IPS-20b (cell line): ENCODE measurements around the gene SYNPO.

ENCODE experiments used
- H3K27ac ChIP-seq: one replicate; pipeline ENCODE4 v1.5.1; 2013; ENCODE audit warnings: low read length
- H3K27me3 ChIP-seq: 2 replicates; pipeline ENCODE4 v1.6.1; 2013; ENCODE audit warnings: mild to moderate bottlenecking, low read length, inconsistent platforms; ENCODE audit not compliant: insufficient read depth
- H3K36me3 ChIP-seq: 2 replicates; pipeline ENCODE4 v1.6.1; 2013; ENCODE audit warnings: low read depth, mild to moderate bottlenecking, inconsistent platforms, low read length, moderate library complexity; ENCODE audit not compliant: insufficient read depth
- H3K4me1 ChIP-seq: 2 replicates; pipeline ENCODE4 v1.6.1; 2013; ENCODE audit warnings: mild to moderate bottlenecking, control low read depth, inconsistent platforms, low read length, moderate library complexity; ENCODE audit not compliant: insufficient read depth
- H3K4me3 ChIP-seq: 2 replicates; pipeline ENCODE4 v1.5.1; 2013; ENCODE audit warnings: mild to moderate bottlenecking, low read length, inconsistent platforms
- H3K9ac ChIP-seq: 2 replicates; pipeline ENCODE4 v1.6.1; 2013; ENCODE audit warnings: low read depth, mild to moderate bottlenecking, inconsistent platforms, low read length, moderate library complexity
- H3K9me3 ChIP-seq: 2 replicates; pipeline ENCODE4 v1.6.1; 2013; ENCODE audit warnings: mild to moderate bottlenecking, low read depth, low read length, inconsistent platforms; ENCODE audit not compliant: insufficient read depth

SYNPO gene

DNA sequence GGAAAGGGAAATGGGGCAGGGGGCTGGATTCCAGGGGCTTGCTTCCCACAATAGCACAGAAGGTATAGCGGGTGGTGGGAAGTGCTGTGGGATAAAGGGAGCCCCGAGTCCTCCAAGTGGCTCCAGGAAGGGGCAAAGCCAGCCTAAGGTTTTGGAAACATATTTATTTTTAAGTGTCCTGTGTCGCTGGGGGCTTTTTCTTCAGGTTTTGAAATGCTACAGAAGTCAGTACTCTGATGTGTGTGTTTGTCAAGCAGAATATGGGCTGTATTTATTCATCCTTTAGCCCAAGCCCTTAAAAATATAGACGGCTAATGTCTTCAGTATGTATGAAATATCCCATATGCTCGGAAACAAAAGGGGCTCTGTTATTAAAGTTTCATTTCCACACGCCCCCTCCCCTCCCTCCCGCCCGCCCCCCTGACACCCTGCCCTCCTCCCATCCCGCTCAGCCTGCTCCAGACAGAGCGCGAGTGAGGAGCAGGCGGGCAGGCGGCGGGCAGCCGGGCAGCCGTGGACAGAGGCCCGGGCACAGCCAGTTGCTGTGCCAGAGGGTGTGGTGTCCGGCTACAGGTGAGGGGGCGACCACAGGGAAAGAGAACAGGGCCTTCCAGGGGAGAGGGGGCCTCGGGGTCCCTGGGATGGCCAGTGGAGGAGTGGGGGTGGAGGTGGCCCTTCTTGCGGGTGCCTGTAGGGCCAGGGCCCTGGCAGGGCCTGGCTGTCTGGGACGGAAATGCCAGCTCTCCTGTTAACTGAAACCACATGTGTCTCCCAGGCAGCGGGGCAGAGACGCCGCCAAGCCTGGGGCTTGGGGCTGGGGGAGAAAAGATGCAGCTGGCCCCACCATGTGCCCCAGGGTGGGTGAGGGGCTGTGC lies 39.6 kb upstream of the SYNPO start:
- Histone ChIP-seq H3K9ac (no peak overlapping the region), H3K27me3 (no peaks in the 10 kb centered on the region), H3K4me3 (no peak overlapping the region), H3K36me3 (no peaks in the 10 kb centered on the region), H3K27ac (no peak overlapping the region), H3K4me1 (peaks cover 2% of the 10 kb centered on the region; the same call in 1 of the 2 replicates), H3K9me3 (no peaks in the 10 kb centered on the region)

DNA sequence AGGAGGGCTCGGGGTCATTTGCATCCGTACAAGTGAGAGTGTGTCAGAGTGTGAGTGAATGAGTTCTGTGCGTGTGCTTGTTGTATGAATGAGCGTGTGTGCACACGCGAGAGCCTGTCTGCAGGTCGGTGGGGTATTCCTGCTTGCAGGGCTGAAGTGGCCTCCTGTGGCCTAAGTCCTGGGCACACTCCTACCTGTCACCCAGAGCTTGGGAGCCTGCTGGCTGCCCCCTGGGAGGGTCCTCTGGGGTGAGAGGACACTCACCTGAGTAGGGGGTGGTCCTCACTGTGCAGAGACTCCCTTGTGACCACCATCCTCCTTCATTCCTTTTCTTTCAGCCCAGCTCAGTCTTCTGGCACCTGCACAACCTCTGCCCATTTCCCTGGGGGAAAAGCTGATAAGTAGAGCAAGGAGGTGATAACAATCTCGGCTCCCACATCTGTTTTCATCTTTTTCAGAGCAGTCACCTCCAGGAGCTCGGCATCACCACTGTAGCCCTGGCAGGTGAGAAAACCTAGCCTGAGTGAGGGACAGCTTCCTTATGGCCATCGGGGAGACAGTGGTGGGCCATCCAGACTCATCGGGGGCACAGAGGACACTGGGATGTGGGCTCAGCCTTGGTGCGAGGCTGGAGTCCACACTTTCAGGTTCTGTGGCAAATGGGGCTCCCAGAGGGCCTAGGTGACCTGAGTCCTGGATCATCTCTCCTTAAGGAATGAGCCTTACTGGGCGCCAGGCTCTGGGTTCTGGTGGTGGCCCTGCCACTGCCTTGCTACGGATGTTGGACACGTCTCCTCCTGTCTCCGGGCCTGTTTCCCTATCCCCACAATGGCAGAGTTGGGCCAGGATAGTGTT lies 38.7 kb upstream of the SYNPO start:
- Histone ChIP-seq H3K4me3 (no peak overlapping the region), H3K4me1 (peaks cover 5% of the 10 kb centered on the region; the same call in 1 of the 2 replicates), H3K9me3 (no peaks in the 10 kb centered on the region), H3K9ac (no peak overlapping the region), H3K36me3 (no peaks in the 10 kb centered on the region), H3K27me3 (no peaks in the 10 kb centered on the region), H3K27ac (no peak overlapping the region)

DNA sequence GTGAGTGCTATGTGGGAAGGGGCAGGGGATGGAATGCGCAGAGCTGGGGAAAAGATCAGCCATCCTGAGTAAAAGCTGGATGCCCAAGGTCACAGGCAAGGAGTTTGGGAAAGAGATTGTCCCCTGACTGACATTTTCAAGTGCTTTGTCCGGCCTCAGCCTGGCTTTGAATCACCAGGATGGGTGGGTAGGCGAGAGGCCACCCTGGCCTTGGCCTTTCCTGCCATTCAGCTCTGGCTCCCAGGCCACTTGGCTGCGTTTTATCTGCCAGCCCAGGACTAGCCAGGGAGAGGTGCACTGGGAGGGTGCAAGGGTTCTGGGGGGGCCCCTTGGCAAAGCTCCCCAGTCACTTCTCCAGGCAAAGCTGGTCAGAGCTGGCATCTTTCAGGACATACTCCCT lies 37.4 kb upstream of the SYNPO start:
- H3K4me1 ChIP-seq, result peaks cover 5% of the 10 kb centered on the region; the same call in 1 of the 2 replicates
- no peak overlapping the region for H3K27ac ChIP-seq
- no peak overlapping the region for H3K9ac ChIP-seq
- no peaks in the 10 kb centered on the region for H3K27me3 ChIP-seq
- no peaks in the 10 kb centered on the region for H3K9me3 ChIP-seq
- no peak overlapping the region for H3K4me3 ChIP-seq
- no peaks in the 10 kb centered on the region for H3K36me3 ChIP-seq

DNA sequence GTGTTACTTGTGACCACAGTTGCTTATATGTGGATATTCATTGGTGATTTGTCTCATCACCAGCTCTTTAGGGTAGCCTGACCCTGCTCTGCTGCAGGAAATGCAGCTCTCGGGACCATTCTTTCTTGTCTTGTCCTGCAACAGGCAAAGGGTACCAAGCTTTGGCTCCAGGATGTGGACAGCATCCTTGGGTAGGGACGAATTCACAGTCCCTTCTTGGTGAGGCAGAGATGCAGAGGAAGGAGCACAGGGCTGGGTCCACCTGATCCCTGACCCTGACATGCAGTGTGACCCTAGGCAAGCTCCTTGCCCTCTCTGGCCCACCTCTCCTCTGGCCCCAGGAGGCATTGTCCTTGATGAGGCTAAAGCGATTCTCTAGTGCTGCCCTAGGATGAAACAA lies 37.0 kb upstream of the SYNPO start:
- Histone ChIP-seq H3K27me3 (no peaks in the 10 kb centered on the region), H3K4me1 (peaks cover 5% of the 10 kb centered on the region; the same call in 1 of the 2 replicates), H3K4me3 (no peak overlapping the region), H3K9ac (no peak overlapping the region), H3K27ac (no peak overlapping the region), H3K9me3 (no peaks in the 10 kb centered on the region), H3K36me3 (no peaks in the 10 kb centered on the region)

DNA sequence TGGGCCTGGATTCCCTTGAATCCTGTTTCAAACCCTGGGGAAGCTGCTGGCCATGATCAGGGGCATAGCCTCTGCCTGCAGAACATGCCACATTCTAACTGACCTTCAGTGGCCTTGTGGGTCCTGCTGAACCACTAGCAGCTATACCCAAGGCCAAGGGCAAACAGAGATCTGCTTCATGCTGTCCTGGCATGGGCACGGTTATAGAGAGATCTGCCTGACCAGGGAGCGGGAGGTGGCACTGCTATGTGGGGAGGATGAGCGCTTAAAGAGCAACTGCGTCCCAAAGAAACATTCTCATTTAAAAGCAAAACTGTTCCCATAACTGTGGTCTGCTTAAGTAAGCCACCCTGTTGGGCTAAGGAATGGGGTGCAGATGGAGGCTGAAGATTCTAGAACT lies 36.5 kb upstream of the SYNPO start:
- H3K4me1 ChIP-seq, result peaks cover 5% of the 10 kb centered on the region; the same call in 1 of the 2 replicates
- no peaks in the 10 kb centered on the region for H3K9me3 ChIP-seq
- H3K27me3 ChIP-seq, result no peaks in the 10 kb centered on the region
- H3K27ac ChIP-seq, result no peak overlapping the region
- H3K36me3 ChIP-seq, result no peaks in the 10 kb centered on the region
- H3K4me3 ChIP-seq, result no peak overlapping the region
- no peak overlapping the region for H3K9ac ChIP-seq

DNA sequence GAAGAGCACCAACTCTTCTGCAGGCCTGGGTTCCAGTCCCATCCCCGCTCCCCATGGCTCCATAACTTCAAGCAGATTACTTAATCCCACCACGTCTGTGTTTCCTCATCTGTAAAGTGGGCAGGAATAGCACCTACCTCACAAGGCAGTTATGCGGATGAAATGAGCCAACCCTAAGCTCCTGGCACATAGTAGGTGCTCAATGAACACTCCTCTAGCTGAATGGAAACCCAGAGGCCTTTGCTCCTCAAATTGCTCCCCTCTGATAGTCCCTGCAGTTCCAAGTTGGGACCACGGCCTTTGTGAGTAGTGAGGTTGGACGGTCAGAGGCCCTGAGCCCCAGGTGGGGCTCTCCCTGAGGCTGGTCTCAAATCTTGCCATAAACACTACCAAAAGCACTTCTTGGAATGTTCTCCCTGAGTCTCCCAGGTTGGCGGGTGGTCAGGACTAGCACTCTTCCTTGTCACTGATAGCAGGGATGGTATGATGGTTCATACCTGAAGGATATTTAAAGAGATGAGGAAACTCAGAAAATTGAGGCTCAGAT lies 35.5 kb upstream of the SYNPO start:
- no peak overlapping the region for H3K9ac ChIP-seq
- no peaks in the 10 kb centered on the region for H3K27me3 ChIP-seq
- no peaks in the 10 kb centered on the region for H3K36me3 ChIP-seq
- H3K9me3 ChIP-seq, result no peaks in the 10 kb centered on the region
- no peak overlapping the region for H3K4me3 ChIP-seq
- H3K27ac ChIP-seq, result no peak overlapping the region
- peaks cover 5% of the 10 kb centered on the region; the same call in 1 of the 2 replicates for H3K4me1 ChIP-seq

DNA sequence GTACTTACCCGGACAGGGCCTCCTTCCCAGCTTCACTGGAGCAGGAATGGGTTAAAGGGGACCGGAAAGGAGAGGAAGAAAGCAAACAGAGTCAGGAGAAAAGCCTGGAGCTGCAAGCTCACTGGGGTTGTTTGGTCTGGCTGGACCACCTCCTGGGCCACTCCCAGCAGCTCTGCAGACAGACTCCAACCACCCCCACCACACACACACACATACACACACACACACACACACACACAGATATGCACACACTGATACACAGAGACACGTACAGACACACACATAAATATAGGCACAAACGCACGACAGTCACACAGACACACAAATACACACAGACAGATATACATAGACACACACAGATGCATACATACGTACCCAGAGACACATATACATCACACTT lies 34.9 kb upstream of the SYNPO start:
- H3K9ac ChIP-seq, result no peak overlapping the region
- H3K4me3 ChIP-seq, result no peak overlapping the region
- no peak overlapping the region for H3K27ac ChIP-seq
- H3K27me3 ChIP-seq, result no peaks in the 10 kb centered on the region
- no peaks in the 10 kb centered on the region for H3K9me3 ChIP-seq
- peaks cover 5% of the 10 kb centered on the region; the same call in 1 of the 2 replicates for H3K4me1 ChIP-seq
- H3K36me3 ChIP-seq, result no peaks in the 10 kb centered on the region

DNA sequence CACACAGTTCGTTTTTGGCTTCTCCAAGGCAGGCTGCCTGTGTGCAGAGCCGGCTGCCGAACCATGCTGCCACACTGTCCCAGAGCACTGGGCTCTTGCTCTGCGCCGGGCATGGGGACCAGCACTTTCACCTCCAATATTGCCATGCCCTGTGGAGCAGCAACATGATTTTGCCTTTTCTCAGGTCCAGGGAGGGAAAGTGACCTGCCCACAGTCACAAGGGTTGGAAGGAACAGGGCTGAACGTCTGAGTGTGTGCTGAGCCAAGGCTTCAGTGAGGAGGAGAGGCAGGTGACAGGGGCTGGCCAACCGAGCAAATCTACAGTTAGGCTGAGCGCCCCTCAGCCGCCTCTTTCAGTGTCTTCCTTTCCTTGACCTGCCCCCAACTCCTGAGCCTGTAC lies 34.0 kb upstream of the SYNPO start:
- H3K9ac ChIP-seq, result no peak overlapping the region
- no peaks in the 10 kb centered on the region for H3K36me3 ChIP-seq
- peaks cover 5% of the 10 kb centered on the region; the same call in 1 of the 2 replicates for H3K4me1 ChIP-seq
- H3K9me3 ChIP-seq, result no peaks in the 10 kb centered on the region
- no peaks in the 10 kb centered on the region for H3K27me3 ChIP-seq
- H3K4me3 ChIP-seq, result no peak overlapping the region
- no peak overlapping the region for H3K27ac ChIP-seq

DNA sequence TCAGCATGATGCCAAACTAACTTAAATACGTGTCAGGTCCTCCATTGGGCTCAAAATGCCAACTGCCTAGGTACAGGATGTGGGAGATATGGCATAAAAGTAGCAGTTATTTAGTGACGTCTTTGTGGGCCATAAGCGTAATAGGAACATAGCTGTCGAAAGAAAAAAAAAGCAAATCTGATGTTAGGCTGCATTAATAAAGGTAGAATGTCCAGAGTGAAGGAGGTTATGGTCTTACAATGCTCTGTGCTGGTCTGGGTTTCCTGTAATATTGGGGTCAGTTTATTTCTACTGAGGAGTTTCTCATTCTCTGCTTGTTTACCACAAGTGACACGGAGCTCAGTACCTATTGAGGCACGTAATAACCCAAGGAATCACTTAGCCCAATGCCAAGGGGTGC lies 33.4 kb upstream of the SYNPO start:
- Histone ChIP-seq H3K27me3 (no peaks in the 10 kb centered on the region), H3K36me3 (no peaks in the 10 kb centered on the region), H3K9me3 (no peaks in the 10 kb centered on the region), H3K9ac (no peak overlapping the region), H3K4me1 (peaks cover 5% of the 10 kb centered on the region; the same call in 1 of the 2 replicates), H3K27ac (no peak overlapping the region), H3K4me3 (no peak overlapping the region)

DNA sequence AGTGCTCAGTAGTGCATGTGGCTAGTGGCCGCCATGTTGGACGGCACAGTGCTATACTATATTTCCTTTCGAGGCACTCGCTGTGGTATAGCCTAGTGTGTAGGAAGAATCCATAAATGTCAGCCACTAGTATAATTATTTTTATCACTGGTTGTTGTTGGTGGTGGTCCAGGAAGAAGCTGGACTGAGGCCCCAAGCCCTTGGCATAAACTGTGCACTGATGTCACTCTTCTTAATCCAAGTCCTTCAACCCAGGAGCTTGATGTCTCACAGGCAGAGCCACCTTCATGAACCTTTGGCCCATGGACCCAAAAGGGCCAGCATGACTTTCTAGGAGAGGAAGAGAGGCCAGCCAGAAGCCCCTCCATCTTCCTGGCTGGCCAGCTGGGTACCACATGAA lies 32.5 kb upstream of the SYNPO start:
- Histone ChIP-seq H3K9ac (no peak overlapping the region), H3K9me3 (no peaks in the 10 kb centered on the region), H3K27me3 (no peaks in the 10 kb centered on the region), H3K36me3 (no peaks in the 10 kb centered on the region), H3K4me1 (peaks cover 5% of the 10 kb centered on the region; the same call in 1 of the 2 replicates), H3K4me3 (no peak overlapping the region), H3K27ac (no peak overlapping the region)

DNA sequence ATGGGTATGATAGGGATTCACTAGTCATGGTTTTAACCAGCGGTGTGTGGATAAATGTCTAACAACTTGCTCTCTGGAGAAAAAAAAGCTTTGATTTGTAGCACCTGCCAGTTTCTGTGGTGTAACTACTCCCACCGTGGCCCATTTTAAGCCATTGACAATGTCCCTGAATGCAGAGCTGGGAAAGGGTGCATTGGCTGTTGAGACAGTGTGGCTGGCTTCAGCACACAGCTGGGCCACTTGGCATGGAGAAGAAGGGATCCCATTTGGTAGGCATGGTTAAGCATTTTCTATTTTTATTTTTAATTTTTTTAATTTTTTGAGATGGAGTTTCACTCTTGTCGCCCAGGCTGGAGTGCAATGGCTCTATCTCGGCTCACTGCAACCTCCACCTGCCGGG lies 31.5 kb upstream of the SYNPO start:
- peaks cover 8% of the 10 kb centered on the region for H3K4me1 ChIP-seq
- H3K4me3 ChIP-seq, result no peak overlapping the region
- H3K36me3 ChIP-seq, result no peaks in the 10 kb centered on the region
- no peak overlapping the region for H3K27ac ChIP-seq
- H3K27me3 ChIP-seq, result no peaks in the 10 kb centered on the region
- no peaks in the 10 kb centered on the region for H3K9me3 ChIP-seq
- H3K9ac ChIP-seq, result no peak overlapping the region
